HG02870 (cell line): Measurements from ENCODE around the gene HSPA6.
"Not testable (repeated sequence)": the region's sequence is repeated elsewhere in the genome, so short reads cannot be mapped to it uniquely, and the experiment has no call there.

Source experiments
- ATAC-seq: cut with Tn5 transposase; IDR thresholded peaks from one replicate; pipeline ENCODE4 v1.9.1; 2021; ENCODE audit warnings: mild to moderate bottlenecking, moderate library complexity; ENCODE audit not compliant: unreplicated experiment

The HSPA6 gene

GRCh38 chr1:161557506-161558450, 33.4 kb downstream of the HSPA6 start:
- ATAC-seq: not testable (repeated sequence)

DNA sequence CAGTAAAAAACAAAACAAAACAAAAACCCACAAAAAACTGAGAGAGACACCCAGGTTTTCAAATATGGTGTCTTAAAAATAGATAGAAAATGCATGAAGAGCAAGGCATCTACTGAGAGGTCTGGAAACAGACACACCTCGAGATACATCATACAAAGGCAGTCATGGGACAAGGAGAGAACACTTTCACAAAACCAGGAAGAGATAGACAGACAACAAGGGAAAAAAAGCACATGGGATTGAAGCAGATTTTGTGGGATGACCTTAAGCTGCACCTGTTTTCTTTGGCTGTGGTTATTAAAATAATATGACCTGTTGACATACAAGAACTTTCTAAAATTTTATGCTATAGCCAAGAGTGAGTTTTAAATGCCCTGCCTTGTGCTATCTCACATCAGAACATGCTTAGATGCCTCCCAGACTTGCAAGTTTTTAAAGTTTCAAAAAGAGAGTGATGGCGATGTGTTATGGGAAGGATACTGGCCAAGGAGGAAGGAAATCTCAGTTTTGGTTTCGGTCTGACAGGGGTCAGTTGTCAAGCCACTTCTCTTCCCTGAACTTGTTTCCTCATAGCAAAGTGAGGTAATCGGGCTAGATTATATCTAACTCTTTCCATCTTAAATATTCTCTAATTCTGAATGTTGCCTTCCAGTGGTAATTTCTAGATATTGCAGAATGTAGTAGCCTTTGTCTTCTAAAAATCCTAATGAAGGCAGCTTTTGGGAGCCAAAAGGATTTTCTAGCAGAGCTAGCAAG, 36.8 kb downstream of the HSPA6 start:
- not testable (repeated sequence) for ATAC-seq

- ATAC-seq: not testable (repeated sequence)
These were observed 38.1 kb downstream of the HSPA6 start for GRCh38 chr1:161562441-161562840.

DNA sequence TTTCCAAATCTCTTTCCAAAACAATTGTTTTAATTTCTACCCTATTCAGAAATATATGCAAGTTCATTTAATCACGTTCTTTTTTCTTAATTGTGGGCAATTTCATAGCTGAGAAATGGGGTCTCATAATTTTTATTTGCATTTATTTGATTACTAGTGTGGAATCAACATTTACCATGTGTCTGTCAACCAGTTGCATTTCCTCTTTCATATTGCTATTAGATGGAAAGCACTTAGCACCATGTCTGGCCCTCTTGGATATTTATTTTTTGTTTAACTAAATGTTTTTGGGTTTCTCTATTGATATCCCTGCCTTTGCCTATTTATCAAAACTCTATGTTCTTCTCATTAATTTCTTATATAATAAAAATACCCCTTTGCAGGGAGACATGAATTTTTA, 39.2 kb downstream of the HSPA6 start:
- not testable (repeated sequence) for ATAC-seq

DNA sequence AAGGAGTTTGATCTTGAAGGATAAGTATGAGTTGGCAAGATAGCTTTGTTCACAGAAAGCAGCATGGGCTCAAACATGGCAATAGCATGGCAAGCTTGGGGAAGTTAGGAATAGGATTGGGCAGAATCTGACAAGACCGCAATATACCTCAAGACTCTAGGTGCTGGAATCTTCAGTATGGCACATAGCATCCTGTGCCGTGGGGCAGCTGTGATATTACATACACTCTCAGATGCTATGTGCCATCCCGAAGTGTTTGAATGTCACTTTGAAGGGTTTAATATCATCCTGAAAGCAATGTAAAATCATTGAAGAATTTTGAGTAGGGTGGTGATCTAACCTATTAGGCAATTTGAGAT, 42.2 kb downstream of the HSPA6 start:
- ATAC-seq: not testable (repeated sequence)

GRCh38 chr1:161571703-161572102, 47.4 kb downstream of the HSPA6 start:
- not testable (repeated sequence) for ATAC-seq
